GM12875 (cell line): ENCODE measurements around the gene MYH9.

Experiments
- H3K4me3 ChIP-seq: one replicate; pipeline ENCODE4 v1.5.1; 2011; ENCODE audit warnings: low read depth, low read length, control low read depth
- CTCF ChIP-seq: IDR thresholded peaks from 2 replicates; pipeline ENCODE4 v1.5.1; 2011; ENCODE audit warnings: low read depth, mild to moderate bottlenecking, control low read depth, inconsistent platforms, low read length, moderate library complexity, borderline replicate concordance; ENCODE audit not compliant: insufficient read depth

MYH9 gene

GRCh38 chr22:36285545-36285944 lies 102.2 kb downstream of the MYH9 start:
- no peak overlapping the region for H3K4me3 ChIP-seq
- TF ChIP-seq CTCF = no peak

- no peak for TF ChIP-seq CTCF
- no peak overlapping the region for H3K4me3 ChIP-seq
Observed at GRCh38 chr22:36285017-36285416, 102.8 kb downstream of the MYH9 start.

GRCh38 chr22:36284171-36284571 lies 103.6 kb downstream of the MYH9 start:
- no peak for TF ChIP-seq CTCF

GRCh38 chr22:36282328-36282831 lies 105.4 kb downstream of the MYH9 start:
- no peak for TF ChIP-seq CTCF
- H3K4me3 ChIP-seq = no peak overlapping the region

More at GRCh38 chr22:36284171-36284571, 103.6 kb downstream of the MYH9 start:
- H3K4me3 ChIP-seq = no peak overlapping the region

GRCh38 chr22:36281781-36282327 lies 105.9 kb downstream of the MYH9 start:
- no peak for TF ChIP-seq CTCF
- H3K4me3 ChIP-seq = no peak overlapping the region

GRCh38 chr22:36280379-36280778 lies 107.4 kb downstream of the MYH9 start:
- H3K4me3 ChIP-seq = no peak overlapping the region
- TF ChIP-seq CTCF = no peak

- no peak overlapping the region for H3K4me3 ChIP-seq
- no peak for TF ChIP-seq CTCF
Observed at GRCh38 chr22:36279219-36279666, 108.5 kb downstream of the MYH9 start.
